ENCODE measurements around the gene NRG2.

DNA sequence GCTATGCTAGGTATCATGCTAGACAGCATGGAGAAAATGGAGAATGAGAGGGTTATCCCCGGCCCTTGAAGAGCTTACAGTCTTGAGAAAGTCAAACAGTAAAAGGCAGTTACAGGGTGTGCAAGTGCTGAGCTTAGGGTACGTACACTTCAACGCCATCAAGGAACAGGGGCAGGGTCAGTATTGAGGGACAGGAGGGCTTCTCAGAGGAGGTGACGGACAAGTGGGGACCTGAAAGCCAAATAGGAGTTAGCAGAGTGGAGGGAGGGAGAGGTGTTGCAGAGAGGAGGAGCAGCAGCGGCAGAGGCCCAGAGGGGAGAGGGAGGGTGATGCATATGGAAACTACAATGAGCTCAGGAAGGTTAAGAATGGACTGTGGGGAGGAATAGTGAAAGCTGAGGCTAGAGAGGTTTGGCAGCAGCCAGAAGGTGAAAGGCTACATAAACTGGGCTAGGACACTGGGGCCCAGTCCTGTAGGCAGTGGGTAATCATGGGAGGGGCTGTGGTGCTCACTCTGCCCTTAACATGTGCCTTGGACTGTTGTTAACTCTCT lies 88.0 kb downstream of the NRG2 start:
- TF ChIP-seq, protein P1, sequence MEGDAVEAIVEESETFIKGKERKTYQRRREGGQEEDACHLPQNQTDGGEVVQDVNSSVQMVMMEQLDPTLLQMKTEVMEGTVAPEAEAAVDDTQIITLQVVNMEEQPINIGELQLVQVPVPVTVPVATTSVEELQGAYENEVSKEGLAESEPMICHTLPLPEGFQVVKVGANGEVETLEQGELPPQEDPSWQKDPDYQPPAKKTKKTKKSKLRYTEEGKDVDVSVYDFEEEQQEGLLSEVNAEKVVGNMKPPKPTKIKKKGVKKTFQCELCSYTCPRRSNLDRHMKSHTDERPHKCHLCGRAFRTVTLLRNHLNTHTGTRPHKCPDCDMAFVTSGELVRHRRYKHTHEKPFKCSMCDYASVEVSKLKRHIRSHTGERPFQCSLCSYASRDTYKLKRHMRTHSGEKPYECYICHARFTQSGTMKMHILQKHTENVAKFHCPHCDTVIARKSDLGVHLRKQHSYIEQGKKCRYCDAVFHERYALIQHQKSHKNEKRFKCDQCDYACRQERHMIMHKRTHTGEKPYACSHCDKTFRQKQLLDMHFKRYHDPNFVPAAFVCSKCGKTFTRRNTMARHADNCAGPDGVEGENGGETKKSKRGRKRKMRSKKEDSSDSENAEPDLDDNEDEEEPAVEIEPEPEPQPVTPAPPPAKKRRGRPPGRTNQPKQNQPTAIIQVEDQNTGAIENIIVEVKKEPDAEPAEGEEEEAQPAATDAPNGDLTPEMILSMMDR (IDR thresholded peaks at IDR 0.05) = no peak
- TF ChIP-seq POLR2AphosphoS5 (IDR thresholded peaks at IDR 0.05; ENCODE audit: low read depth, low read length) = no peak
- TF ChIP-seq EP300 (IDR thresholded peaks at IDR 0.05; ENCODE audit: borderline replicate concordance in 1 of 2, low read depth in 1 of 2, low read length in 1 of 2) = no peak
- TF ChIP-seq RAD21 (IDR thresholded peaks at IDR 0.05; ENCODE audit: low read length) = no peak
- no peak for TF ChIP-seq RXRA (IDR thresholded peaks at IDR 0.05; ENCODE audit: borderline replicate concordance, low read depth)
- TF ChIP-seq, protein P2, sequence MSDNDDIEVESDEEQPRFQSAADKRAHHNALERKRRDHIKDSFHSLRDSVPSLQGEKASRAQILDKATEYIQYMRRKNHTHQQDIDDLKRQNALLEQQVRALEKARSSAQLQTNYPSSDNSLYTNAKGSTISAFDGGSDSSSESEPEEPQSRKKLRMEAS (IDR thresholded peaks at IDR 0.05; ENCODE audit: low read depth) = no peak
- TF ChIP-seq TEAD4 (IDR thresholded peaks at IDR 0.05; ENCODE audit: borderline replicate concordance, insufficient read depth) = no peak
- no peak for TF ChIP-seq FOSL2 (IDR thresholded peaks at IDR 0.05; ENCODE audit: borderline replicate concordance, low read depth)
- TF ChIP-seq SIN3A (IDR thresholded peaks at IDR 0.05; ENCODE audit: borderline replicate concordance, low read depth, low read length) = no peak
- TF ChIP-seq, protein P3, sequence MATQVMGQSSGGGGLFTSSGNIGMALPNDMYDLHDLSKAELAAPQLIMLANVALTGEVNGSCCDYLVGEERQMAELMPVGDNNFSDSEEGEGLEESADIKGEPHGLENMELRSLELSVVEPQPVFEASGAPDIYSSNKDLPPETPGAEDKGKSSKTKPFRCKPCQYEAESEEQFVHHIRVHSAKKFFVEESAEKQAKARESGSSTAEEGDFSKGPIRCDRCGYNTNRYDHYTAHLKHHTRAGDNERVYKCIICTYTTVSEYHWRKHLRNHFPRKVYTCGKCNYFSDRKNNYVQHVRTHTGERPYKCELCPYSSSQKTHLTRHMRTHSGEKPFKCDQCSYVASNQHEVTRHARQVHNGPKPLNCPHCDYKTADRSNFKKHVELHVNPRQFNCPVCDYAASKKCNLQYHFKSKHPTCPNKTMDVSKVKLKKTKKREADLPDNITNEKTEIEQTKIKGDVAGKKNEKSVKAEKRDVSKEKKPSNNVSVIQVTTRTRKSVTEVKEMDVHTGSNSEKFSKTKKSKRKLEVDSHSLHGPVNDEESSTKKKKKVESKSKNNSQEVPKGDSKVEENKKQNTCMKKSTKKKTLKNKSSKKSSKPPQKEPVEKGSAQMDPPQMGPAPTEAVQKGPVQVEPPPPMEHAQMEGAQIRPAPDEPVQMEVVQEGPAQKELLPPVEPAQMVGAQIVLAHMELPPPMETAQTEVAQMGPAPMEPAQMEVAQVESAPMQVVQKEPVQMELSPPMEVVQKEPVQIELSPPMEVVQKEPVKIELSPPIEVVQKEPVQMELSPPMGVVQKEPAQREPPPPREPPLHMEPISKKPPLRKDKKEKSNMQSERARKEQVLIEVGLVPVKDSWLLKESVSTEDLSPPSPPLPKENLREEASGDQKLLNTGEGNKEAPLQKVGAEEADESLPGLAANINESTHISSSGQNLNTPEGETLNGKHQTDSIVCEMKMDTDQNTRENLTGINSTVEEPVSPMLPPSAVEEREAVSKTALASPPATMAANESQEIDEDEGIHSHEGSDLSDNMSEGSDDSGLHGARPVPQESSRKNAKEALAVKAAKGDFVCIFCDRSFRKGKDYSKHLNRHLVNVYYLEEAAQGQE (IDR thresholded peaks at IDR 0.05; ENCODE audit: low read depth, low read length) = no peak
- TF ChIP-seq TAF1 (IDR thresholded peaks at IDR 0.05; ENCODE audit: borderline replicate concordance, low read depth, low read length) = no peak
- TF ChIP-seq, protein P4, sequence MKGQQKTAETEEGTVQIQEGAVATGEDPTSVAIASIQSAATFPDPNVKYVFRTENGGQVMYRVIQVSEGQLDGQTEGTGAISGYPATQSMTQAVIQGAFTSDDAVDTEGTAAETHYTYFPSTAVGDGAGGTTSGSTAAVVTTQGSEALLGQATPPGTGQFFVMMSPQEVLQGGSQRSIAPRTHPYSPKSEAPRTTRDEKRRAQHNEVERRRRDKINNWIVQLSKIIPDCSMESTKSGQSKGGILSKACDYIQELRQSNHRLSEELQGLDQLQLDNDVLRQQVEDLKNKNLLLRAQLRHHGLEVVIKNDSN (IDR thresholded peaks at IDR 0.05; ENCODE audit: borderline replicate concordance, low read depth) = no peak
- TF ChIP-seq SMC3 (IDR thresholded peaks at IDR 0.05; ENCODE audit: low read depth, low read length) = no peak
